NCI-H128 (cell line): ENCODE measurements around the gene MIPOL1.

Source experiments
- DNase-seq: peaks from one replicate; lab custom pipeline; 2025; ENCODE audit not compliant: unreplicated experiment; lab: John Stamatoyannopoulos, UW

MIPOL1 gene

DNA sequence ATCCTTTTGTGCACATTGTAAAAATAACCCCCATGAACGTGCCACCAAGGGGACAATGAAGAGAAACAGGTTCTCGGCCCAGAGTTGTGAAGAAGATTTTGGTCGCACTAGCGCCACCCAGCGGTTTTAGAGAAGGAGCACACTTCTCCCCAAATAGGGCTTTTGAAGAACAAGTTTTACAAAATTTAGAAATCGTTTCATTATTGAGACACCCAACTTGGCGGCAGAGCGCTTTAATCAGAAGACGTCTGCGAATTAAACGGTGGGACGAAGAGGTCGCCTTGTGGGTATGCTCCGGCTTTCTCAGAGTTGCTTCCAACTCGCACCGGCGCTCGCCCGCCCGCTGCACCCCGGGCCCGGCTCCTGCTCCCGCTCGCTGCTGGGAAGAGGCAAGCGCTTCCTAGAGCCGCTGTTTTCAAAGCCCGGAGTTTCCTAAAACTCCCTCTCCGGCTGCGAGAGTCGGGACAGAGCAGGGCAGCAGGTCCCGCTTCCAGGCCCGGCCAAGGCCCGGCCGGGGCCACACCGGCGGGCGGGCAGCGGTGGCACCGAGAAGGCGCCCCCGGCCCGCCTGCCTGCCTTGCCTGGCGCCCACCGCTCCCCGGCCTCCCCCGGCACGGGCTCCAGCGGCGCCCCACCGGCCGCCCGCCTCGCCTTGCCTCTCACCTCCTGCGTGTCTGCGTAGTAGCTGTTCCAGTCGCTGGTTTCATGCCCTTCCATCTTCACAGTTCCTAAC is 396.7 kb downstream of the MIPOL1 start:
- peak; percentile 93 for DNase-seq

DNA sequence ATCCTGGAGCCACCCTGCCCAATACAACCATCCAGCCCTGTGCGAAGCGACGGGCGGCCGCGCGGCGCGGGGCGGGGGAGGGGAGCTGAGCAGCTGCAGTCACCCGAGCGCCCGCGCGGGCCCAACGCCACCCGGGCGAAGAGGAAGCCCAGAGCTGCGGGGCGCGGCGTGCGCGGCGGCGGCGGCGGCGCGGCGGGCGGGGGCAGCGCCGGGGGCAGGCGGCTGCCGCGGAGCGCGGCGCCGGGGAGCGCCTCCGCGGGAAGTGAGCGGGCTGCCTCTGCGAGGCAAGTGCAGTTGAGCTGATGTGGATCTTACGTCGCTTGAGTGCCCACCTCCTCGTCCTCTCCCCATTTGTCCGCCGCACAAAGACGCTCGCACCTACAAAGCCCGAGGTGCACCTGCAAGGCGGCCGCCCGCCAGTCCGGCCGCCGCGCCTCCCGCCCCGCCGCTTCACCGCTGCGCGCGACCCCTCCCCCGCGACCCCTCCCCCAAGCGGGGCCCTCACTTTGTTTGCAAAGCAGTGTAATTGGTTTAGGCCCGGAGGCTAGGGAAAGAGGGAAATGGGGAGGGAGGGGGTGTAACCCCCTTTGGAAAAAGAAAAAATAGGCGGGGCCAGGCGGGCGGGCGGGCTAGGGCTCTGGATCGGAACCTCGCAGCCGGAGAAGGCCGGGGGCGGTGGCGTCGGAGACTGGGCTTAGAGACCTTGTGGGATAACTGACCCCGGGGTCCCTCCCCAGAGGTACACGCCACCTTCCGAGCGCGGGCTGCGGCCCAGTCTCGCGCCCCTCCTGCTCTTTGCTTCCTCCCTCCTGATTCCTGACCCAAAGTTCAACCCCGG is 397.5 kb downstream of the MIPOL1 start, which contains the start of the genes FOXA1 and TTC6:
FOXA1 (minus strand) TSS at position 279 of the 838 bp plus-strand sequence; CDS start at position 2, 277 bp downstream.
TTC6 (plus strand) TSS at position 659 of the 838 bp plus-strand sequence. CDS start 26,436 bp downstream, outside the sequence.
- peak; percentile 79 for DNase-seq

GRCh38 chr14:37595809-37596621 is 398.3 kb downstream of the MIPOL1 start:
- peak; percentile 87 for DNase-seq

DNA sequence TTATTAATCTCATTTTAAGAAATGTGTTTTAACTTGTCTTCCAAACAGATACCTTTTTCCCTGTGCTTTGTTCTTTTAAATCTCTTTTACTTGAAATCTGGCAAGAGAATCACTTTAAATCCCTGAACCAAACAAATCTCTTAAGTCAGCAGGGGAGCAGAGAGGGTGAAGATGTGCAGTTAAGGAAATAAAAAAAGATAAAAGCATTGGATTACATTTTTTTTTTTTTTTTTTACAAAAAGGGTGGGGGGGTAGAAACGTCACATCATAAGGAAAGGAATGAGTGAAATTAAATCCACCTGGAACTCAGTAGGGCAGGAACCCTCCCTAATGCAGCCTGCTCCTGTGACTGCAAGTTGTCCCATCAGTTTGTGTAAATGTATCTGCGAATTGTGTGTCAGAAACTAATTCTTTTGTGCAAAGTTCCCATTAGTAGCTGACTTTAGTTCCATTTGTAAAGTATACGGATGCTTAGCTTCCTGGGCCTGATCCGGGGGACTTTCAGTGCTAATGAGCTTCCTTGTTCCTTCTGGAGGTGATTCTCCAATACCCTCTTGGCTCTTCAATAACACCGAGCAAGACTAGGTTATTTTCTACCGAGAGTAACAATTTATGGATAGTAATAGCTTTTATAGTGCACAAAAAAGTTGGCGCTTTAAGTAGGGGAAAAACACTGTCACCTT is 399.2 kb downstream of the MIPOL1 start:
- DNase-seq: no peak

DNA sequence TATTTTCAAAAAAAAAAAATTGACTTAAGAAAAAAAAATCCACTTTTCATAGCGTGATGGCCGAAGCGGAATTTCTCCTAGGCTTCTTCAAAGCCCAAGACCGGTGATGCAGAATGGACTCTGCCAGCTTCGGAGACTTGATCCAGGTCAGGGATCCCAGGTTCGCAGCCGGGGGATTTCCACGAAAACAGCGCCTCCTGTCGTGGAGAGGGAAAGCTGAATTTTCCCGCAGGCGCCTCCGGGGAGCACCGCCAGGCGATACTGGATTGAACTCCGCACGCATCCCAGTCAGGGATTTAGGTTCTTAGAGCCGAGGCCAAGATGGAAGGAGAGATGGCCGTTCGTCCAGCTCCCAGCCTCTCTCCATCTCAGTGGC is 399.8 kb downstream of the MIPOL1 start:
- no peak for DNase-seq

GRCh38 chr14:37597914-37598746 is 400.4 kb downstream of the MIPOL1 start:
- DNase-seq: no peak

DNA sequence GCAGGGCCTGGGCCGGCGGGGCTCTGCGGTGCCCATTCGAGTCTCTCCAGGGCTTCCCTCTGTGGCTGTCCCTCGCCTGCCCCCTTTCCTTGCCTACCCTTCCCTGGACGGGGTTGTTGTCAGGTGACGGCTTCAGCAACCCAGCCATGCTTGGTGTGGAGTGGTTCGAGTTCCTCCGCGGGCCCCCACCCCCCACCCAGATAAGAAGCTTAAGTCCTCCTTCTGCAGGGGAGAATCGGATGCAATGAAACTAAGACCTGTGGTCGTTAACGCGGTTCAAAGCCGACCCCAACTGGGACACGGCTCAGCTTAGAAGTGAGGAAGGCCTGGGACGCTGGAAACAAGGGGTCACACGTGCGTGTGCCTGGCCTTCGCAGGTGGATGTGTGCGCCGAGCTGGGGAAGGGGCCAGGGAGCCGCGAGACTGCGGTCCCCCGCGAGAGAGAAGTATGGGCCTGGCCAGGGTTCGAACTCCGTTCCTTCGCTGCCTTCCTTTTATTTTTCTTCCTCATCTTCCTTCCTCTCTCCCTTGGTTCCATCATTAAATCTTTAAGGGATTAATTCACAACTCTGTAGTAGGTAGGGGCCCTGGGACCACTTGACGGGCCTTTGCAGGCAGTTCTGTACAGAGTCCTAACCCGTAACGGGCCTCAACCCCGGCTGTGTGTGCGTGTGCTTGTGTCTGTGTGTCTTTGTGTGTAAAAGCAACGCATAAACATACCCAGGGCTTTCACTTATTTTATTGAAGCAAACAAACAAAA is 401.2 kb downstream of the MIPOL1 start:
- DNase-seq: no peak

- no peak for DNase-seq
Measured at GRCh38 chr14:37599507-37600368, 402.0 kb downstream of the MIPOL1 start.

DNA sequence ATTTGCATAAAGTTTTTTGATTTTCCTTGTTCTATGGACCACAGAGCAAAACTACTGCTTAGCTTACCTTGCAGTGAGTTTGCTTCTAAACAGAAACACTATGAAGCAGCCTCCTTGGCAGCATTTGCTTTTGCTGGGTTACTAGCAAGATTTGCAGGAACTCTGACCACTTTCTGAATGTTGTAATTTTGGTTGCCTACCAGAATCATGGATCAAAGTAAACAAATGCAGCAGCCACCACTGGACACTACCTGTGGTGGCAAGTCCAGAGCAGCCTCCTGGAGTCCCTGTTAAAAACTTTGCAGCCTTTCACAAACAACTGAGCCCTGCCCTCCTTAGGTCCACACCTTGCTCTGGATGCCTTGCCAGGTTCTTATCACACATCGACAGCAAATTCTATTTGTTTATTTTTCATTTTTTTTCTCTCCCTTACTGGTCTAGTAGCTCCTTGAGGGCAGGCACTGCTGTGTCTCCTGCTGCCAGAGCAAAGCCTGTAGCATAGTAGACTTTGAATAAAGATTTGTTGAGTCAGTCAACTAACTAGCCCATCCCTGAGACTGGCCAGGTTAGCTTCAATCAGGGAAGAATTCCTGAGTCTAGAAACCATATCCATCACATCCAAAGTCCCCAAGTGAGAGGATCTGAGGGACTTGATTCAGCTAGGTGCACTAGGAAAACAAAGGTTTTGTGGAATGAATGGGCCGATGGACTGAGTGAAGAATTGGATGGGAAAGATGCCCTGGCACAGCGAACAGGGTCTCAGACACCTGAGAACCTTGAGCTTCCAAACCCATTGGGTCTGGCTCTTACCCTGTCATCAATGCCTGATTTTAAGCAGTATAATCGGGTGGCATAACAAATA is 403.4 kb downstream of the MIPOL1 start:
- no peak for DNase-seq

GRCh38 chr14:37601865-37602264 is 404.1 kb downstream of the MIPOL1 start:
- DNase-seq: no peak
